K562 (cell line): Measurements from ENCODE around the gene FOXK2. TPM values are rescaled to one million over a fixed set of nuclear protein-coding genes. Genes with fewer than 3 reads are reported as not detected.
A peak's percentile ranks its signal among the peaks of the same experiment; 100 is the strongest.

Experiments used
- ATAC-seq: fragments of 200-7000 bp; cut with Tn5 transposase; 3 replicates; pipeline ENCODE4 v1.9.1; 2020; ENCODE audit warnings: moderate library complexity
- BruUV-seq: library from RNA; stranded (reverse); fragments of 400-500 nt; replicated peaks from 2 replicates; lab custom pipeline; 2021; lab: Mats Ljungman, UMichigan
- CTCF ChIA-PET: fragments of 300-600 bp; formaldehyde crosslinking; extraction: SDS; loops from one replicate; lab custom pipeline; 2021; ENCODE audit warnings: low intra/inter-chr PET ratio; lab: Yijun Ruan, JAX
- POLR2A ChIA-PET: fragments of 300-600, 350-650 bp; sonication (Branson Sonifier 250); formaldehyde crosslinking; extraction: SDS; loops from one replicate; lab custom pipeline; 2021; ENCODE audit warnings: antibody characterized with exemption, inconsistent platforms; lab: Yijun Ruan, JAX
- DNase-seq, 4 experiments: peaks; one replicate each; pipeline versions ENCODE4 v3.0.0 to v3.0.0-alpha.2; 2011 to 2018; ENCODE audit warnings: low spot score in 3 of 4, mixed read lengths in 3 of 4; ENCODE audit errors: extremely low read depth in 1 of 4
- FAIRE-seq: peaks from 2 replicates; lab custom pipeline; 2011; peaks lifted over from hg19 to GRCh38; lab: Jason Lieb, UNC
- H2AFZ ChIP-seq: 2 replicates; pipeline ENCODE4 v1.6.0; 2011; ENCODE audit warnings: low read depth, low read length, control low read depth, inconsistent platforms
- H3K27ac ChIP-seq: fragments of 200-600 bp; 3 replicates; pipeline ENCODE4 v1.8.0; 2011; ENCODE audit warnings: low read depth, mild to moderate bottlenecking, control low read depth, inconsistent platforms, low read length, moderate library complexity, mixed read lengths; ENCODE audit errors: extremely low read depth
- H3K27me3 ChIP-seq, 2 experiments: fragments of 300-600 bp in 1 of 2; 2 replicates in 1 of 2; 3 replicates in 1 of 2; pipeline versions ENCODE4 v1.6.0 to v1.8.0; 2011; ENCODE audit warnings: inconsistent platforms in 2 of 2, low read length in 2 of 2, mild to moderate bottlenecking in 1 of 2, mixed read lengths in 1 of 2, moderate library complexity in 1 of 2; ENCODE audit not compliant: control insufficient read depth in 2 of 2, insufficient read depth in 2 of 2
- H3K36me3 ChIP-seq: fragments of 300-600 bp; 3 replicates; pipeline ENCODE4 v1.8.0; 2011; ENCODE audit warnings: mild to moderate bottlenecking, low read length, inconsistent platforms; ENCODE audit not compliant: control insufficient read depth, insufficient read depth
- H3K4me1 ChIP-seq, 2 experiments: fragments of 200-600 bp in 1 of 2; replicated peaks in 1 of 2; 2 replicates in 1 of 2; 3 replicates in 1 of 2; pipeline versions ENCODE4 v1.5.1 to v1.8.0; 2011; ENCODE audit warnings: inconsistent platforms in 2 of 2, low read length in 2 of 2, mild to moderate bottlenecking in 1 of 2, mixed read lengths in 1 of 2, moderate library complexity in 1 of 2; ENCODE audit not compliant: control insufficient read depth in 2 of 2, insufficient read depth in 2 of 2
- H3K4me2 ChIP-seq: 2 replicates; pipeline ENCODE4 v1.6.1; 2011; ENCODE audit warnings: low read length, control low read depth, inconsistent platforms, mixed read lengths; ENCODE audit not compliant: insufficient read depth
- H3K4me3 ChIP-seq: fragments of 200-600 bp; sonication (generic), shearing (Covaris generic); 2 replicates; pipeline ENCODE4 v1.5.1; 2016; ENCODE audit warnings: control low read depth, inconsistent platforms
- H3K79me2 ChIP-seq: fragments of 200-600 bp; 3 replicates; pipeline ENCODE4 v1.8.0; 2011; ENCODE audit warnings: low read length, inconsistent platforms; ENCODE audit not compliant: control insufficient read depth, insufficient read depth
- H3K9ac ChIP-seq, 2 experiments: 2 replicates each; pipeline versions ENCODE4 v1.6.0 to v1.6.1; 2011; ENCODE audit warnings: low read depth in 2 of 2, low read length in 2 of 2, control low read depth in 1 of 2, inconsistent platforms in 1 of 2, mild to moderate bottlenecking in 1 of 2, mixed read lengths in 1 of 2; ENCODE audit not compliant: insufficient read depth in 1 of 2
- H3K9me1 ChIP-seq: one replicate; pipeline ENCODE4 v1.6.0; 2011; ENCODE audit warnings: inconsistent platforms, mild to moderate bottlenecking, low read length, moderate library complexity; ENCODE audit not compliant: control insufficient read depth, insufficient read depth
- H3K9me3 ChIP-seq: replicated peaks from 2 replicates; pipeline ENCODE4 v1.5.1; 2011; ENCODE audit warnings: low read depth, low read length, inconsistent platforms; ENCODE audit not compliant: control insufficient read depth, insufficient read depth
- H4K20me1 ChIP-seq: replicated peaks from 2 replicates; pipeline ENCODE4 v1.6.1; 2011; ENCODE audit warnings: low read length, inconsistent platforms, mixed read lengths; ENCODE audit not compliant: control insufficient read depth, insufficient read depth
- ATF1 ChIP-seq, 2 experiments: fragments of 450-650 bp in 1 of 2; IDR thresholded peaks; 2 replicates each; pipeline ENCODE4 v1.6.1; 2016; ENCODE audit warnings: missing compliant biosample characterization in 1 of 2, missing genetic modification characterization in 1 of 2
- ATF3 ChIP-seq, 2 experiments: fragments of 450-650 bp in 1 of 2; sonication (generic) in 1 of 2; formaldehyde crosslinking in 1 of 2; IDR thresholded peaks in 1 of 2; conservative IDR thresholded peaks in 1 of 2; 2 replicates each; pipeline versions ENCODE4 v1.6.1 to v1.8.1; 2016 to 2023; ENCODE audit warnings: mild to moderate bottlenecking in 2 of 2, moderate library complexity in 2 of 2, inconsistent platforms in 1 of 2, missing genetic modification reagents in 1 of 2
- ATF7 ChIP-seq: fragments of 450-650 bp; IDR thresholded peaks from 2 replicates; pipeline ENCODE4 v1.7.1; 2014; ENCODE audit warnings: mild to moderate bottlenecking, moderate library complexity
- CEBPB ChIP-seq: fragments of 450-650 bp; IDR thresholded peaks from 2 replicates; pipeline ENCODE4 v1.6.1; 2016; ENCODE audit warnings: missing genetic modification characterization, missing compliant biosample characterization
- ILK ChIP-seq: fragments of 450-650 bp; IDR thresholded peaks from 2 replicates; pipeline ENCODE4 v1.6.1; 2016; ENCODE audit warnings: missing genetic modification characterization, low read depth, mild to moderate bottlenecking, missing compliant biosample characterization, moderate library complexity, borderline replicate concordance
- JUND ChIP-seq, 2 experiments: IDR thresholded peaks; 2 replicates in 1 of 2; 3 replicates in 1 of 2; pipeline ENCODE4 v1.6.1; 2011; ENCODE audit warnings: borderline replicate concordance in 2 of 2, low read depth in 2 of 2, low read length in 2 of 2, improper control_type of control experiment in 1 of 2, missing biosample characterization in 1 of 2, missing genetic modification characterization in 1 of 2, missing genetic modification reagents in 1 of 2
- MEIS2 ChIP-seq: fragments of 450-650 bp; IDR thresholded peaks from 2 replicates; pipeline ENCODE4 v1.6.1; 2014; ENCODE audit warnings: mild to moderate bottlenecking; ENCODE audit not compliant: partially characterized antibody
- MTA1 ChIP-seq: fragments of 450-650 bp; IDR thresholded peaks from 2 replicates; pipeline ENCODE4 v1.6.1; 2017; ENCODE audit warnings: borderline replicate concordance
- NFIC ChIP-seq: fragments of 450-650 bp; IDR thresholded peaks from 2 replicates; pipeline ENCODE4 v1.6.1; 2017; ENCODE audit warnings: mild to moderate bottlenecking, inconsistent platforms
- PBX2 ChIP-seq, 2 experiments: IDR thresholded peaks in 1 of 2; conservative IDR thresholded peaks in 1 of 2; 2 replicates each; pipeline ENCODE4 v1.6.1; 2016; ENCODE audit warnings: low read depth in 2 of 2, mild to moderate bottlenecking in 1 of 2, missing compliant biosample characterization in 1 of 2, missing genetic modification characterization in 1 of 2, moderate library complexity in 1 of 2
- PKNOX1 ChIP-seq: fragments of 450-650 bp; IDR thresholded peaks from 2 replicates; pipeline ENCODE4 v1.6.1; 2016
- RCOR1 ChIP-seq, 2 experiments: IDR thresholded peaks; 2 replicates each; pipeline ENCODE4 v1.6.1; 2012; ENCODE audit warnings: low read depth in 2 of 2, low read length in 2 of 2, borderline replicate concordance in 1 of 2, improper control_type of control experiment in 1 of 2
- SOX6 ChIP-seq: fragments of 450-650 bp; IDR thresholded peaks from 2 replicates; pipeline ENCODE4 v1.6.1; 2014; ENCODE audit warnings: mild to moderate bottlenecking
- STAT5A ChIP-seq: IDR thresholded peaks from 2 replicates; pipeline ENCODE4 v1.6.1; 2012; ENCODE audit warnings: low read length, inconsistent platforms, borderline replicate concordance
- ZSCAN29 ChIP-seq: fragments of 450-650 bp; IDR thresholded peaks from 2 replicates; pipeline ENCODE4 v1.6.1; 2017
- WGBS: fragments of 100-300 bp; shearing (Covaris generic); methylation state at CpG from one replicate; pipeline ENCODE4 v1.1.6; 2016; ENCODE audit warnings: low coverage, mixed read lengths; ENCODE audit not compliant: insufficient coverage; ENCODE audit errors: missing lambda C conversion rate; 5-methylcytosine and 5-hydroxymethylcytosine counted together
- in situ Hi-C: fragments of 300-500 bp; cut with MboI; formaldehyde crosslinking; loops from 4 replicates; pipeline ENCODE4 v1.15.0; 2018; ENCODE audit warnings: inconsistent platforms, mixed read lengths
- intact Hi-C: fragments of 100-400 bp; cut with micrococcal nuclease; formaldehyde crosslinking; loops from 2 replicates; pipeline ENCODE4 v1.14.2; 2022
- polyA plus RNA-seq, 8 experiments: library from polyadenylated mRNA; depleted of rRNA in 4 of 8; stranded (reverse) in 5 of 8; unstranded in 3 of 8; fragments of >200 nt; fragmentation: Nextera tagmentation in 2 of 8; fragmentation: Illumina TruSeq in 1 of 8; extraction: Ambion mirVana in 2 of 8; extraction: Trizol in 1 of 8; gene quantifications; 2 replicates each; pipeline versions ENCODE4 v1.2.1 to v1.2.3, GENCODE V29; 2011 to 2014; ENCODE audit warnings: inconsistent platforms in 1 of 8, missing spikeins in 1 of 8
- total RNA-seq, 7 experiments: library from RNA; depleted of rRNA in 6 of 7; stranded (reverse); fragments of >200 nt in 6 of 7; fragmentation: Illumina TruSeq in 2 of 7; extraction: Trizol in 2 of 7; gene quantifications; 2 replicates each; pipeline versions ENCODE4 v1.2.1 to v1.2.3, GENCODE V29; 2011 to 2021; ENCODE audit warnings: low replicate concordance in 1 of 7

The FOXK2 gene
- total and polyA plus RNA-seq, 9 of the 15 experiments (the other 6 are each of a cell fraction or from before 2014, with no cell fraction given): 3.0 to 86.0 (median 44.1) TPM

GRCh38 chr17:82475458-82475857 is 44.1 kb upstream of the FOXK2 start:
- Histone ChIP-seq H3K27me3 (no peaks in the 10 kb centered on the region), H4K20me1 (no peaks in the 10 kb centered on the region; the same call in 1 of the 2 replicates), H3K9me1 (no peaks in the 10 kb centered on the region), H2AFZ (no peak overlapping the region), H3K27ac (no peak overlapping the region), H3K4me3 (no peak overlapping the region), H3K9me3 (no peaks in the 10 kb centered on the region), H3K4me2 (no peak overlapping the region), H3K9ac (no peak overlapping the region), H3K79me2 (peaks cover 22% of the 10 kb centered on the region; the same call in 2 of the 3 replicates), H3K36me3 (peaks cover 85% of the 10 kb centered on the region), H3K4me1 (peaks cover 9 to 12% of the 10 kb centered on the region in 2 experiments; a peak in 4 of 5 replicates)
- TF ChIP-seq PKNOX1: peak; percentile 98
- TF ChIP-seq ILK (tag): no peak
- no peak for TF ChIP-seq MTA1
- 0 out of 2 replicates have a peak, but pooled peaks have one; percentile 33 for TF ChIP-seq STAT5A
- peak; percentile 76; the same call in 1 of the 2 replicates for TF ChIP-seq SOX6
- TF ChIP-seq MEIS2: peak; percentile 74
- TF ChIP-seq ATF1 (CRISPR knock-in tag; IDR thresholded peaks at IDR 0.05): no peak
- TF ChIP-seq ATF1 (tag; IDR thresholded peaks at IDR 0.05): 0 out of 2 replicates have a peak, but pooled peaks have one; percentile 15
- TF ChIP-seq PBX2 (CRISPR knock-in tag; IDR thresholded peaks at IDR 0.05; ENCODE audit: low read depth): peak; percentile 50; the same call in 1 of the 2 replicates
- peak; percentile 74 for TF ChIP-seq PBX2 (tag; conservative IDR thresholded peaks at IDR 0.05; ENCODE audit: low read depth)
- peak; percentile 83 for TF ChIP-seq ATF7
- peak; percentile 42; the same call in 1 of the 2 replicates for TF ChIP-seq CEBPB (tag)
- peak; percentile 16; the same call in 1 of the 2 replicates for TF ChIP-seq ATF3 (IDR thresholded peaks at IDR 0.05)
- TF ChIP-seq ATF3 (CRISPR knock-in tag; conservative IDR thresholded peaks at IDR 0.05): no peak
- TF ChIP-seq NFIC: peak; percentile 80
- peak in 1 of 2 experiments; percentile 59; a peak in 1 of 4 replicates for TF ChIP-seq RCOR1 (IDR thresholded peaks at IDR 0.05; ENCODE audit: borderline replicate concordance in 1 of 2, low read depth in 2 of 2, low read length in 2 of 2)
- TF ChIP-seq ZSCAN29: no peak
- peak; percentile 45; the same call in 1 of the 2 replicates for TF ChIP-seq JUND (IDR thresholded peaks at IDR 0.05; ENCODE audit: borderline replicate concordance, low read depth, low read length)
- TF ChIP-seq JUND (tag; IDR thresholded peaks at IDR 0.05; ENCODE audit: borderline replicate concordance, low read depth, low read length): peak; percentile 47; the same call in 1 of the 3 replicates
- intact Hi-C loops: no loop called here
- ATAC-seq (peak; percentile 83), FAIRE-seq (no peak), DNase-seq (peak in 2 of 4 experiments; percentile 31 to 77)
- ChIA-PET CTCF (no interaction called here), POLR2A (interaction anchor here (0.7 to 2.1 kb wide), 6 partner anchors 8 to 57 kb away, joined by 3 to 5 read pairs (median 3); partner anchors contain the start of gene FOXK2)
- no TSS peak for BruUV-seq
- WGBS: 36% methylated on average over 8 of the region's 8 CpGs
- in situ Hi-C loops: no loop called here
